ENCODE results near the gene AFF4.

AFF4 gene

GRCh38 chr5:132831095-132831860 is 132.2 kb downstream of the AFF4 start:
- DNase-seq (ENCODE audit: insufficient read length, low spot score) (no peak), FAIRE-seq (no peak)

- FAIRE-seq (peak; percentile 69), DNase-seq (ENCODE audit: insufficient read length, low spot score) (peak; percentile 79)
These were observed 132.9 kb downstream of the AFF4 start, which contains the start of gene SHROOM1 for GRCh38 chr5:132830436-132831094. TSS of gene SHROOM1 (minus strand) at chr5:132830647. CDS start at chr5:132826140, 4,507 bp downstream.

- FAIRE-seq (no peak), DNase-seq (ENCODE audit: insufficient read length, low spot score) (peak; percentile 83)
These were observed 133.5 kb downstream of the AFF4 start for GRCh38 chr5:132829742-132830435.

- FAIRE-seq (no peak), DNase-seq (ENCODE audit: insufficient read length, low spot score) (no peak)
These were observed 134.5 kb downstream of the AFF4 start for GRCh38 chr5:132828846-132829494.

- DNase-seq (ENCODE audit: insufficient read length, low spot score) (no peak), FAIRE-seq (no peak)
These were observed 135.3 kb downstream of the AFF4 start for GRCh38 chr5:132827943-132828673.

- DNase-seq (ENCODE audit: insufficient read length, low spot score) (no peak), FAIRE-seq (no peak)
These were observed 136.9 kb downstream of the AFF4 start for GRCh38 chr5:132826424-132827082.

GRCh38 chr5:132825834-132826391 is 137.5 kb downstream of the AFF4 start:
- no peak for DNase-seq (ENCODE audit: insufficient read length, low spot score)
- no peak for FAIRE-seq

All from HTR-8/SVneo (cell line).